SH-SY5Y (cell line): ENCODE results near the gene HEXD.

ENCODE experiments used
- GATA2 ChIP-seq: IDR thresholded peaks from 2 replicates; pipeline ENCODE4 v1.6.1; 2011; ENCODE audit warnings: mild to moderate bottlenecking, low read depth, low read length
- GATA3 ChIP-seq: IDR thresholded peaks from 2 replicates; pipeline ENCODE4 v1.6.1; 2011; ENCODE audit warnings: low read depth, mild to moderate bottlenecking, low read length, moderate library complexity

- no peak for TF ChIP-seq GATA3
- no peak for TF ChIP-seq GATA2
Observed at GRCh38 chr17:82415336-82415735, 2.8 kb upstream of the HEXD start.
